ENCODE results near the gene TUBB. TPM values are rescaled to one million over a fixed set of nuclear protein-coding genes. Genes with fewer than 3 reads are reported as not detected.

Gene TUBB
- total and polyA plus RNA-seq, 7 donors = 136 to 487 (median 199) TPM

- intact Hi-C loops (cut with DNase I) = no loop called here
- no peaks in the 10 kb centered on the region for H3K4me1 ChIP-seq
- 95 to 100% (median 98%) methylated on average over 2 of the region's 2 CpGs for WGBS, 3 donors
- ATAC-seq (no peak), DNase-seq (no peak)
- no peaks in the 10 kb centered on the region for H3K27me3 ChIP-seq (ENCODE audit: insufficient read depth in 3 of 3, low read length in 2 of 3)
- H3K4me3 ChIP-seq = no peak overlapping the region
- no peak for TF ChIP-seq CTCF (IDR thresholded peaks at IDR 0.05)
- peaks cover 0 to 77% of the 10 kb centered on the region in 2 donors for H3K36me3 ChIP-seq (ENCODE audit: insufficient read depth in 1 of 2, low read depth in 1 of 2)
- no peaks in the 10 kb centered on the region for H3K9me3 ChIP-seq
- no peak overlapping the region for H3K27ac ChIP-seq
These were observed 10.9 kb upstream of the TUBB start for GRCh38 chr6:30709101-30709868.

GRCh38 chr6:30711758-30712380 lies 8.3 kb upstream of the TUBB start:
- no peaks in the 10 kb centered on the region for H3K9me3 ChIP-seq
- intact Hi-C loops (cut with DNase I) = loop anchor here in 1 of 2 donors (2.0 kb wide), 1 partner anchor 17 kb away; no protein-coding TSS in a partner anchor
- no peak overlapping the region for H3K4me3 ChIP-seq
- ATAC-seq (no peak), DNase-seq (no peak)
- H3K27ac ChIP-seq = no peak overlapping the region
- peaks cover 0 to 87% of the 10 kb centered on the region in 2 donors for H3K36me3 ChIP-seq (ENCODE audit: insufficient read depth in 1 of 2, low read depth in 1 of 2)
- no peaks in the 10 kb centered on the region for H3K27me3 ChIP-seq (ENCODE audit: insufficient read depth in 3 of 3, low read length in 2 of 3)
- WGBS, 3 donors = 82 to 94% (median 93%) methylated on average over 1 of the region's 1 CpG
- TF ChIP-seq CTCF (IDR thresholded peaks at IDR 0.05) = no peak
- peaks cover 9% of the 10 kb centered on the region for H3K4me1 ChIP-seq

- no peaks in the 10 kb centered on the region for H3K27me3 ChIP-seq (ENCODE audit: insufficient read depth in 3 of 3, low read length in 2 of 3)
- no peaks in the 10 kb centered on the region for H3K9me3 ChIP-seq
- intact Hi-C loops (cut with DNase I) = loop anchor here in 1 of 2 donors (2.0 kb wide), 1 partner anchor 18 kb away; no protein-coding TSS in a partner anchor
- ATAC-seq (no peak), DNase-seq (no peak)
- H3K36me3 ChIP-seq (ENCODE audit: insufficient read depth in 1 of 2, low read depth in 1 of 2) = peaks cover 0 to 80% of the 10 kb centered on the region in 2 donors
- TF ChIP-seq CTCF (IDR thresholded peaks at IDR 0.05) = no peak
- H3K4me1 ChIP-seq = peaks cover 9% of the 10 kb centered on the region
- 71 to 83% (median 75%) methylated on average over 7 of the region's 7 CpGs for WGBS, 3 donors
- no peak overlapping the region for H3K4me3 ChIP-seq
- no peak overlapping the region for H3K27ac ChIP-seq
These were observed 7.7 kb upstream of the TUBB start for GRCh38 chr6:30712441-30712945.

GRCh38 chr6:30714263-30714662 lies 5.9 kb upstream of the TUBB start:
- H3K9me3 ChIP-seq = no peaks in the 10 kb centered on the region
- H3K27ac ChIP-seq = no peak overlapping the region
- H3K4me3 ChIP-seq = no peak overlapping the region
- H3K27me3 ChIP-seq (ENCODE audit: insufficient read depth in 3 of 3, low read length in 2 of 3) = no peaks in the 10 kb centered on the region
- intact Hi-C loops (cut with DNase I) = no loop called here
- no peak for ATAC-seq
- 97 to 100% (median 100%) methylated on average over 1 of the region's 1 CpG for WGBS, 3 donors
- no peak for DNase-seq
- peaks cover 0 to 63% of the 10 kb centered on the region in 2 donors for H3K36me3 ChIP-seq (ENCODE audit: insufficient read depth in 1 of 2, low read depth in 1 of 2)
- H3K4me1 ChIP-seq = peaks cover 18% of the 10 kb centered on the region
- no peak for TF ChIP-seq CTCF (IDR thresholded peaks at IDR 0.05)
